ENCODE results near the gene DEPDC1B.
"Not testable (repeated sequence)": the region's sequence is repeated elsewhere in the genome, so short reads cannot be mapped to it uniquely, and the experiment has no call there.

The DEPDC1B gene

DNA sequence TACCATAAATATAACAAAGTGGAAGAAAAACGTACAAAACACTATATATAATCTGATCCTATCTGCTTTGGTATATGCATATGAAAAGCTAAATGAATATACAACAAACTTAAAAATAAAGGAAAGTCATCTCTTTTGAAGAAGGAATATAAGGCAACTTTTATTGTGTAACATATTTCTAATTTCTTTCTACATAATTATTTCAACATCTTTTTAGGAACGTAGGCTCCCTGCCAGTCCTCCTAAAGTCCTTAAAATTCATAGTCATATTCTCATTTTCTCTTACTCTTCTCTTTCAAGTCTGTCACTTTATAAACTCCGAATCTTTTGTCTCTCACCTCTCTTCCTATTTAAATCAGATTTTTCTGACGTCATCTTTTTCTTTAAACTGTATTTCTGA, 9.6 kb downstream of the DEPDC1B start:
- TF ChIP-seq, protein P1, sequence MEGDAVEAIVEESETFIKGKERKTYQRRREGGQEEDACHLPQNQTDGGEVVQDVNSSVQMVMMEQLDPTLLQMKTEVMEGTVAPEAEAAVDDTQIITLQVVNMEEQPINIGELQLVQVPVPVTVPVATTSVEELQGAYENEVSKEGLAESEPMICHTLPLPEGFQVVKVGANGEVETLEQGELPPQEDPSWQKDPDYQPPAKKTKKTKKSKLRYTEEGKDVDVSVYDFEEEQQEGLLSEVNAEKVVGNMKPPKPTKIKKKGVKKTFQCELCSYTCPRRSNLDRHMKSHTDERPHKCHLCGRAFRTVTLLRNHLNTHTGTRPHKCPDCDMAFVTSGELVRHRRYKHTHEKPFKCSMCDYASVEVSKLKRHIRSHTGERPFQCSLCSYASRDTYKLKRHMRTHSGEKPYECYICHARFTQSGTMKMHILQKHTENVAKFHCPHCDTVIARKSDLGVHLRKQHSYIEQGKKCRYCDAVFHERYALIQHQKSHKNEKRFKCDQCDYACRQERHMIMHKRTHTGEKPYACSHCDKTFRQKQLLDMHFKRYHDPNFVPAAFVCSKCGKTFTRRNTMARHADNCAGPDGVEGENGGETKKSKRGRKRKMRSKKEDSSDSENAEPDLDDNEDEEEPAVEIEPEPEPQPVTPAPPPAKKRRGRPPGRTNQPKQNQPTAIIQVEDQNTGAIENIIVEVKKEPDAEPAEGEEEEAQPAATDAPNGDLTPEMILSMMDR (IDR thresholded peaks at IDR 0.05; ENCODE audit: extremely low read depth, missing control alignments): no peak
- DNase-seq (ENCODE audit: low spot score): no peak

DNA sequence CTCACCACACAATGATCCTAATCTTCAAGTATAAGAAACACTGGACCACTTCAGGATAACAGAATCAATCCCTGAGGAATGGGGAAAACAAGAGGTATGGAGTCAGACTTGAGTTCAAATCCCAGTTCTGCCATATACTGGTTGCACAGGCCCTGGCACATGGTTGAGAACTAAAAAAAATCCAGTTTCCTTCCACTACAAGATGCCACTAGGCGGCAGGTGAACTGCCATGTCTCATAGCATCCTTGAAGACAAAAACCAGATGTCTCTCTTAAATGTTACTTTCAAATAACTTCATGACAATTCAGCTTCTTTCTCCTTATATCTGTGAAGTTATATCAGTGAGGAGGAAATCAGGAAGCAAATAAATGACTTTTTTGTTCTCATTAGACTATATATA, 11.0 kb downstream of the DEPDC1B start:
- TF ChIP-seq, protein P1 (IDR thresholded peaks at IDR 0.05; ENCODE audit: extremely low read depth, missing control alignments): no peak
- no peak for DNase-seq (ENCODE audit: low spot score)

DNA sequence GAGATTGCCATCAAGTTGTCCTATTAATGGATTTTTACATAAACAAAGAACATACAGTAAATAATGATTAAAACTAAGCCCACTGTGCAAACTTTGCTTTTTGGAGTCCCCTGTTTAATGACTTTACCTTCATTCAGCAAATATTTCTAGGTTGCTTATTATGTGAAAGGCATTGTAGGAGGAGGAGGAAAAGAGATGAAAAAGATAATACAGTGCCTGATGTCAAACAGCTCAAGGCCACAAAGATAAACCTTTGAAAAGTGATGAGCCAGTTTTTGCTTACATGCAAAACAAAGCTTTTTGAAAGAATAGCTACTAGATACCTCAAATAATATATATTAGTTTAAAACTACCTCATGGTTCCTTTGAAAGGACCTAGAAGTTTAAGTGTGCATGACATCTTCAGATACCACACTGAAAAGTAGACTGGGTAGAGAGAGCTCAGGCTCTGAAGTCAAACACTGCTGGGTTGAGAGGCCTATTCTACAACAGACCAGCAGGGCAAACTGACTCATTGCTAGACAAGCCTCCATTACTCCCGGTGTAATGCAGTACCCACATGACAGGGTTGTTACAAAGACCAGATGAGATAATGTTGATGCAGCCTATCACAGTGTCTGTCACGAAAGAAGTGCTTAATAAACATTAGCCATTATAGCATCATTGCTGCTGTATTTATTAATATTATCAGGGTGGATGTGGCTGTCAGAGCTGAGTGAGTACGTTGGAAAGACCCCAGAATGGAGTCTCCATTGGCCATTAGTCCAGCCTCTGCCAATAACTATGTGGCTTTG, 11.8 kb downstream of the DEPDC1B start:
- TF ChIP-seq, protein P1 (IDR thresholded peaks at IDR 0.05; ENCODE audit: extremely low read depth, missing control alignments): no peak
- peak; percentile 37 for DNase-seq (ENCODE audit: low spot score)

DNA sequence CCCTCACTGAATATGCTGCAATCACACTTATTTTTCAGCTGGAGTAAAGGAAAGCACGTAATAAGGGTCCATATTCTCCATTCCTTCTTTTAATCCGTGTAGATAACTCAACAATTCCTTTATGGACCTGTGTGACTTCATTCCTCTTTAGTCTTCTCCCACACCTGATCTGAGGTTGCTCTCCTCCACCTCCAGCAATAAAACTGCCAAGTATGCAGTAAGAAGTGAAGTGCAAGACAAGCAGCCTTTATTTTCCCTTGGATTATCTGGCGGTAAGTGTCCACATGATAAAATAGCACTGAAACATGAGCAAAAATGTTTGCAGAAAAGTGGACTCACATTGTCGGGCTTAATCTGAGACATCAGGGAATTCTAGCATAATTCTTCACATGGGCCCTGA, 13.8 kb downstream of the DEPDC1B start:
- TF ChIP-seq, protein P1 (IDR thresholded peaks at IDR 0.05; ENCODE audit: extremely low read depth, missing control alignments): no peak
- DNase-seq (ENCODE audit: low spot score): no peak

DNA sequence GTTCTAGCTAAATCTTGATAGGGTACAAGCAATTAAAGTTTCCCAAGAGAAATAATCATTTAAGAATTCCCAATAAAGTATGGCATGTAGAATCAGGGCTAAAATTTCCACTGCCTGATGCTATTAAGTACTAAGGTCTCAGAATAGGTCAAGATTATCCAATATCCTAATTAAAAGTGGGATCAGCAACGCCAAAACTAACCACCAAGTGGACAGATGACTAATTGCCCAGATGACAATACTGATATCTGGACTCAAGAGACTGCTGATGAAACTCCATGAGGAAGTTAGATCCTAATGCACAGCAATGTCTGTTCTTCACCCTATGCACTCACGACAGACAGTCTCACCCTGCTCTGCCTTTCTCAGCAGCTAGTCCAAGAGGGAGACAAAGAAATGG, 14.3 kb downstream of the DEPDC1B start:
- TF ChIP-seq, protein P1 (IDR thresholded peaks at IDR 0.05; ENCODE audit: extremely low read depth, missing control alignments): no peak
- DNase-seq (ENCODE audit: low spot score): no peak

DNA sequence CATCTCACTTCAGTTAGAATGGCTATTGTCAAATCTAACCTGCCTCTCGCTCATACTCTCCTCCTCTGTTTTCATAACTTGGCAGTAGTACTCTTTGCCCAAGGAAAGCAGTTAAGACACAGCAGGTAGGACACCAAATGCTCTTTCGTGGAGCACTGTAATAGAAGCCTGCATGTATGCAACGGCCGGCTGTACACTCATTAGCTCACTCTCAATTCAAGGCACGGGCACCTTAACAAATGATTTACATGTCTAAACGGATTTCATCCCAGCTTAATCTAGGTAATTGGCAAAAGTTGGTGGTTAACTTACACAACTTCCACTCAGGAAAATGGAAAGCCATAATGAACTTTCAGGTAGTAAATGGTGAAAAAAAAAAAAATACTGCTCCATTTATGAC, 14.9 kb downstream of the DEPDC1B start:
- TF ChIP-seq, protein P1 (IDR thresholded peaks at IDR 0.05; ENCODE audit: extremely low read depth, missing control alignments): no peak
- no peak for DNase-seq (ENCODE audit: low spot score)

DNA sequence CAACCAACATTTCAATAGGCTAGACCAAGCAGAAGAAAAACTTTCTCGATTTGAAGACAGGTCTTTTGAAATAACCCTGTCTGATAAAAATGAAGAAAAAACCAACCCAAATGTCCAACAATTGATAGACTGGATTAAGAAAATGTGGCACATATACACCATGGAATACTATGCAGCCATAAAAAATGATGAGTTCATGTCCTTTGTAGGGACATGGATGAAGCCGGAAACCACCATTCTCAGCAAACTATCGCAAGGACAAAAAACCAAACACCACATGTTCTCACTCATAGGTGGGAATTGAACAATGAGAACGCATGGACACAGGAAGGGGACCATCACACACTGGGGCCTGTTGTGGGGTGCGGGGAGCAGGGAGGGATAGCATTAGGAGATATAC, 18.0 kb downstream of the DEPDC1B start:
- DNase-seq (ENCODE audit: low spot score): not testable (repeated sequence)

DNA sequence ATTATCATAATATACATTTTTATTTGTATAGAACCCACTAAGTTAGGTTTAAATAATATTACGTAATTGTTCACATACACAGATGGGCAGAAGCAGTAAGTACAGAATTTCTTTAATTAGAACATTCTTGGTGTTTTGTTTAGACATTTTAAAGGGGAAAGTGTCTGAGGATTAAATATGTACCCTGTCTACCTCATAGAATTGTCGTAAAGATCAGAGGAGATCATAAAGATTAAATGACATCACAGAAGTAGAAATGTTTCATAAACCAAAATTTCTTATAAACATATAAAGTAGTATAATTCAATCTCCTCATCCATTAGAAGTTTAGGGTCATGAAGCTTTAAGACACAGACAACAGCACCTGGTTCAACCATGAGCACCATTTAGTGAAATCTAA, 20.1 kb downstream of the DEPDC1B start:
- DNase-seq (ENCODE audit: low spot score): no peak
- TF ChIP-seq, protein P1 (IDR thresholded peaks at IDR 0.05; ENCODE audit: extremely low read depth, missing control alignments): no peak
